Iris pigment epithelial cell (primary cell): ENCODE measurements around the gene RHBG.

ENCODE experiments used
- DNase-seq: peaks from one replicate; pipeline ENCODE4 v3.0.0-alpha.2; 2011; ENCODE audit warnings: low read depth

The RHBG gene

DNA sequence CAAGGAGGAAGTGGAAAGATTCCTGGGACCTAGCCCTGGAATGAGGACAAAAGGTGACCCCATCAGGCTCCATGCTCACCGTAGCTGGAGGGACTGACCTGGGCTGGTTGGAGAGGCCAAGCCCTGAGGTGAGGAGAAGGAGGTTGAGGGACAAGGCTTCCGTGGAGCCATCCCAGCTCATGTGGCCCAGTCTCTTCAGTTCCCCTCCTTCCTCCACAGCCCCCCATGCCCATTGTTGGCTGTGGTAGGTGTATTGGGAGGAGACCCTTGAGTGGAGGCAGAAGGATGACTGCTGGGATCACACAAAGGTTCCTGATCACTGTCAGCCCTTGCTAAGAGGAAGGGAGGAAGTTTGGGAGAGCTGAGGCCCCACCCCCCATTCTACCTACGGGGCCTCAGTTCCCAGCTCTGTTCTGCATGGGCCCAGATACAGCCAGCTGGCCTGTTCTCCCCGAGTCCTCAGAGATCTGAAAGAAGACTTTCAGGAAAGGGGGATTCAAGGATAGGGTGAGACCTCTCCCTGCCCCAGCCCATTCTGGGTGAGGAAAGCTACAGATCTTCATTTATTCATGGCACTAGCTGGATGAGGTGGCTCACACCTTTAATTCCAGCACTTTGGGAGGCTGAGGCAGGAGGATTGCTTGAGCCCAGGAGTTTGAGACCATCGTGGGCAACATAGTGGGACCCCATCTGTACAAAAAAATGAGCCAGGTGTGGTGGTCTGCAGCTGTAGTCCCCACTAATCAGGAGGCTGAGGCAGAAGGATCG is 17.3 kb downstream of the RHBG start:
- no peak for DNase-seq

- no peak for DNase-seq
Observed at GRCh38 chr1:156386949-156387869, 18.2 kb downstream of the RHBG start.

GRCh38 chr1:156387870-156388173 is 18.8 kb downstream of the RHBG start:
- no peak for DNase-seq

- no peak for DNase-seq
Observed at GRCh38 chr1:156388174-156389137, 19.4 kb downstream of the RHBG start.

GRCh38 chr1:156389311-156389710 is 20.3 kb downstream of the RHBG start:
- DNase-seq: no peak

GRCh38 chr1:156390469-156391365 is 21.7 kb downstream of the RHBG start:
- DNase-seq: no peak

- no peak for DNase-seq
Observed at GRCh38 chr1:156391366-156391677, 22.3 kb downstream of the RHBG start.

DNA sequence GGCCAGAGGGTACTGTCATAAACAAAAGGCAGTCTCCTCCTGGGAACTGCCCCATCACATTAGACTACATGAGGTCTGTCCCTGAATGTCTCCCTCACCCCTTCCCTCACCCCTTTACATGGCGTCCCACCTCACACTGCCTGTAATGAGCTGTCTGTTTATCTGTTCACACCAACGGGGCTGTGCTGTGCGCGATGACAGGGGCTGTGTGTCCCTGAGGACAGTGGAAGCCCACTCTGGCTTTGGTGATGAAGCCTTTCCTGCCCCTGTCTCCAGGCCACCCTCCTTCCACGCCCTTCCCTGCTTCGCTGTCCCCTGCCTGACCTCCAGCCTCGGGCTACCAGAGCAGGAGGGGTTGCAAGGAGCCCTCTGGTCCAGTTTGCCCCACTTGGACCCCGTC is 22.7 kb downstream of the RHBG start:
- no peak for DNase-seq

- no peak for DNase-seq
Observed at GRCh38 chr1:156392452-156392853, 23.4 kb downstream of the RHBG start.

- no peak for DNase-seq
Observed at GRCh38 chr1:156393095-156393494, 24.1 kb downstream of the RHBG start.

DNA sequence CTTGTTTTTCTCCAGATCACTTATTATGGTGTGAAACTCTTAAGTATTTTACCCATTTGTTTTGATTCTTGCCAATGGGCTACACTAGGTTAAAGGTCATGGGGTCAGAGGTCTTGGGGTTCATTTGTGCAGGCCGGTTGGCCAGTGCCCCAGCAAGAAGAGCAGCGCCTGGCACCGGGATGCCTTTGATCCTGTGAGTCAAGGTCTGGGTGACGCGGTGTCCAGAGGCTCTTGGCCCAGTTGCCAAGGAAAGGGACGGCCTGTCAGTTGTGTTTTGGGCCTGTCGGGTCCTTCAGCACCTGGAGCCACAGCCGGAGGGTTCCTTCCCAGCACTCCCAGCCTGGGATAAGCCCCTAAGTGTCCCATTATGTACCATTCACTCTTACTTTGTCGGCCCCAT is 25.1 kb downstream of the RHBG start:
- no peak for DNase-seq

GRCh38 chr1:156394835-156395461 is 25.9 kb downstream of the RHBG start:
- DNase-seq: no peak

DNA sequence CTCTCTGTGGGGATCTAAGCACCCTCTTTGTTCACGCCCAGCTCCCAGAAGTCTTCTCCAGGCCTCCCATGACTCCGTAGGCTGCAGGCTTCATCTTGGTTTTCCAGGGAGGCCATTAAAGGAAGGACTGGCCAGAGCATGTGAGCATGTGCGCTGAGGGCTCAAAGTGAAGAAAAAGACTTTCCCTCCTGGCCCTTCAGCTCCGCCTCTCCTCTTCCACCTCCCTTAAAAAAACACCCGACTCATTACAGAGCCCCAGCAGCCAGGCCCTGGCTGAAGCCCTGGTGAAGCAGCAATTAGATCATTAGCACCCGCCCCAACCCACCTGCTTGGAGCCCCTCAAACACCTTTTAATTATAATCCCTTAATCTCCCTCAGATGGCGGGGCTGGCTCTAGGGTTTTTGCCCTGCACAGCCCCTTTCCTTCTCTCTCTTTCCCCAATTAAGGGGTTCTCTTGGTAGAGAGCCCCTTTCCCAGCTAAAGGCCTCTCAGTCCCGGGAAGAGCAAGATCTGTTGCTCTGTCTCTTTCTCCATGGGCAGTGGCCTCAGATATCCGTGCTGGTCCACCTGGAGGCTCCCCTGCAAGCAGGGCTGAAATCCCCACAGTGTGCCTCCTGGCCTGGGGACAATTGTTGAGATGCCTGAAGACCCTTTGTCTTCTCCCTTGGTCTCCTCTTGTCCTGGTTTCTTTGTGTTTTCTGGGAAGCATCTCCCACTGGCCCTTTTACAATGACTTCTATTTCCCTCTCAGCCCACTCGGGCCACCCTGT is 30.5 kb downstream of the RHBG start:
- no peak for DNase-seq

DNA sequence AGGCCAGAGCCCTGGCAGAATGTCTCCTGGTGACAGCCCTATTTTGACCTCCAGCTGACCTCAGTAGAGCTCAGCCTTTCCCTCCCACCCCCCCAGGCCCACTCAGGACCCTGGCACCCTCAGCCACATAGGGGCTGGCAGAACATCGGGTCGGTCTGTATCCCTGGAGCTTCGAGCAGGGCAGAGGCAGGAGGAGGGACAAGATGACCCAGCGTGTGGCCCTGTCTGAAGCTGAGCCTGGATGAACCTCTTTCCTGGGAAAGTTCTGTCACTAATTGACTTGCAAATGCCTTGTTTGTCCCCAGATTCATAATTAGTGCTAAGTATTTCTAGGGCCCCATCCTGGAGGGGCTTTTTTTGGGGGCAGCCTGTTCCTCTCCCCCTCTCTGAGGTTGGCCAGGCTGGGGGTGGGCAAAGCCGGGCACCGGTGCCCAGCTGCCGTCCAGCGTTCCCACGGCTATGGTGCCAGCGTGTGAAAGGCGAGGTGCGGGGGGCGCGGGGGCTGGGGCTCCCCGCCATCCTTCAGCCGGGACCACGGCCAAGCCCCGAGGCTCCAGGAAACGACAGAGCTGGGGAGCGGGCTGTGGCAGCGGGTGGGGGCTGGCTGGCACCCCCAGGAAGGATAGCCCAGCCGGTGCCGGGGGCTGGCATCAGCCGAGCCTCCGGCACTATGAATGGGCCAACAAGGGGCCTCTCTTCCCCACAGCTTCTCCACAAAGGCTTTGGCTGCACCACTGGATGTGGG is 31.4 kb downstream of the RHBG start:
- no peak for DNase-seq

GRCh38 chr1:156401041-156401574 is 32.1 kb downstream of the RHBG start:
- DNase-seq: no peak

DNA sequence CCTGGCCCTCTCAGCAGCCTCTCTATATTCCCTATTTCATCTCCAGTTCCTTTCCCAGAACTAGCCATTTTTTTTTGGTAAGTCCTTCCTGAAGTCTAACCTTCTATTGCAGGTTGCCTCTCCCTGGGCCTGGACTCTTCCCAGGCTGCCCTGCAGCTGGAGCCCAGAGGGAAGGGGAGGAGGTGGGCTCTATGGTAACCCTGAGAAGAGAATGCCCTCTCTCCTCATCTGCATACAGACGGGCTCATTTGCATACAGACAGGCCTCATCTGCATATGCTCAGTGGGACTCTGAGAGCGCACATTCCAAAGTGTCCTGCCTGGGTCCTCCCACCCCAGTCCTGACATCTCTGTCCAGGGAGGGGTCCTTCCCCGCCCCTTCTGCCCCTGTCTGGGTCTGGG is 32.7 kb downstream of the RHBG start:
- DNase-seq: no peak

GRCh38 chr1:156402331-156403020 is 33.5 kb downstream of the RHBG start:
- DNase-seq: no peak

GRCh38 chr1:156405670-156406069 is 36.7 kb downstream of the RHBG start:
- no peak for DNase-seq

DNA sequence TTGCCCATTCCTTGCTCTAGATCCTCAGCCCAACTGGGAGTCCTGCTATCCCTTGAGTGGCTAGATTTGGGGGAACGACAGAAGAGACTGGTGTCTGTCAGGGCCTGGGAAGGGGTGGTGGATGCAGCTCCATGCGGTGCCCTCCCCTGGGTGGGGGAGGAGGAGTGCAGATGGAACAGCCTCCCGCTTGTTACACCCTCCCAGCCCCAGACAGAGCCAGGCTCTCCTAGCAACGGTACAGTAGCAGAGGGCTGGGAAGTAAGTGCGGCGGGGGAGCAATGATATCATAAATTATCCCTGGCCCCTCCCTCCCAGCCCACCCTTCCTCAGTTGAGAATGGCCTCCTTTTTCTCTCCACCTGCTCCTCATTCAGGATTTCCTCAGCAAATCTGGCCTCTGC is 37.2 kb downstream of the RHBG start:
- no peak for DNase-seq
